ENCODE results near the gene HSFX3.
"Not testable (repeated sequence)": the region's sequence is repeated elsewhere in the genome, so short reads cannot be mapped to it uniquely, and the experiment has no call there.

HSFX3 gene

DNA sequence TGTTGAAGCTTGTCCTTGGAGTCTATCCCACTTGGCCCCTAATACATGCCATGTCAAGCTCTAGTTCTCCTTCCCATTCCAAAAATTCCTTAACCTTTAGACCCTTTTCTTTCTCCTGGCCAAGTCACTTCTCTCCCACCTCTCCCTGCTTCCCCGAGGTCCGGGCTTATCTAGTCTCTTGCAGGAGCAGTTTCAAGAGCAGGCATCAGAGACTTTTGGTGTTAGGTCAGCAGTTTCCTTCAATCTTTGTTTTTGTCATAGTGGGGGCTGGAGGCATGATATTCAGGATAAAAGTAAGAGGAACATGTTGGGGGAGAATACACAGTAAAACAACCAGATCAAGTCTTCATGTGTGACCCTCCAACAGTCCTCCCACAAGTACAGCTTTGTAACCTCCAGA lies 33.1 kb downstream of the HSFX3 start:
- DNase-seq = no peak

DNA sequence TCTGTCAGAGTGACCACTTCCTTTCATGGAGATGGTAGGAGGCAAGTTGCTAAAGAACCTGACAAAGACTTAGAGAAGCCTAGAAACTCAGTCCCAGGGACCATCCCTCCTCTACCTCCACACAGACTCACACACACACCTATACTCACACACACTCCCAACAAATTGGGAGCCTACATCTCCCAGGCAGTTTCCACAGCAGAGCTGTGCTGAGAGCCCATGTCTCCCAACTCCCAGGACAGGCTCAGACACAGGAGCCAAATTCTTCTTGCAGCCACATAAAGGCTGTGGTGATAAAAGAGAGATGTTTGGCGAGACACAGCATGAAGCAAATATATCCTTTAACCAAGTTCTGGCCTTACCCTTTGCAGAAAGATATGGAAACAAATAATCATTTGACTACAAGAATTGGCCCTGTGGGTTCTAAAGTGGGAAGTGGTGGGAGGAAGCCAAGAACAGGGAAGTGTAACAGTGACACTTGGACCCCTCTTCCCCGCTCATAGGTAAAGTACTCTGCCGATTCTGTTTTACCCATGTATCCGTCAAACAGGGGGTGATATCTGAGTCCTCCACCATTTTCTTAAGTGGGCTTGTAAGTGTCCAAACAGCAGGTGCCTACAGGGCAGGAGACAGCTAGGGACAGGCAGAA lies 33.6 kb downstream of the HSFX3 start:
- DNase-seq = no peak

DNA sequence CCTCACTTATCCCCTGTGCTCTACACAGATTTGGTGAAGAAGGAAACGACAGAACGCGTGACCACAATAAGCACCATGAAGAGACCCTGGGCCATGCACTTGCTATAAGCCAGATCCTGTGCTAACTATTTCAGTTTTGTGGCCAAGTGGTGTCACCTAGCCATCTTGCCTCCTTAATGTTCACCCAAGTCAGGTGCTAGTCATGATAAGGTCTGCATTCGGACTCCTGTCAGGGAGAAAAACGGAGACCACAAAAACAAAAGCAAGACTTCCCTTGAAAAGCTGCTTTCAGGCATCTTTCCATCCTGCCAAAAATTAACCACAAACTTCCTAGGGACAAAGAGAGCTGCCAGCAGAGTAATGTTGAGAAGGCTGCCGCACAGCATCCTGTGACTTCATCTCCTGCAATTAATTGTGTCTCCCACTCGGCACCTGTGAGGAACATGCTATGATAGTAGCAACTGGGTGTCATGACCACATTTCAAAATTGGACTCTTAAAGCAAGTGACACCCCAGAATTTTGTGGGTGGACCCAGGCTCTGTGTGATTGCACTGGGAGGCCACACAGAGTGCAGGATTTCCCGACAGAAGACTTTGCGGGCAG lies 35.8 kb downstream of the HSFX3 start:
- DNase-seq = no peak

DNA sequence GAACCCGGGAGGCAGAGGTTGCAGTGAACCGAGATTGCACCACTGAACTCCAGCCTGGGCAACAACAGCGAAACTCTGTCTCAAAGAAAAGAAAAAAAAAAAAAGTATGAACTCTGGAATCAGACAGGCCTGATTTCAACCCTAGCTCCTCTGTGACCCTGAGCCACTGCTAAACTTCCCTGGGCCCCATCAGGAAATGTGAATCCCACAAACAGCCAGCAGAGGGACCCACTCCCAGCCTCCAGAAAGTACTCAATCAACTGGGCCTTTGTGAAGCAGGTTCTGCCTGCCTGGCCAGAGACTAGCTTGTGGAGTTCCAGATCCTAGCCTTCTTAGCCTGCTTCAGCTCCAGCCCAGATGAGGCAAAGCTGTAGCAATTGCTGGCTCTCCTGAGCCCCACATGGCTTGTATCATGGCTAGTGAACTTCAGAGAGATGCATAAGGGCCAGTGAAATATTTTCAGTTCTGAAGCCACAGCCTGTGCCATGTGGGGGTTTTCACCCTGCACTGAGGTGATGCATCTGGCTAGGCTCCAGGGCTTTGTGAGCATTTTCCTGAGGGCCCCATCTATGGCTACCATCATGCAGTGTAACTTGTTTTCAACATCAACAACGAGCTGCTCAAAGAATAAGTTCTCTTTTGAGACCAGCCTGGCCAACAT lies 37.4 kb downstream of the HSFX3 start:
- DNase-seq = peak; percentile 39

DNA sequence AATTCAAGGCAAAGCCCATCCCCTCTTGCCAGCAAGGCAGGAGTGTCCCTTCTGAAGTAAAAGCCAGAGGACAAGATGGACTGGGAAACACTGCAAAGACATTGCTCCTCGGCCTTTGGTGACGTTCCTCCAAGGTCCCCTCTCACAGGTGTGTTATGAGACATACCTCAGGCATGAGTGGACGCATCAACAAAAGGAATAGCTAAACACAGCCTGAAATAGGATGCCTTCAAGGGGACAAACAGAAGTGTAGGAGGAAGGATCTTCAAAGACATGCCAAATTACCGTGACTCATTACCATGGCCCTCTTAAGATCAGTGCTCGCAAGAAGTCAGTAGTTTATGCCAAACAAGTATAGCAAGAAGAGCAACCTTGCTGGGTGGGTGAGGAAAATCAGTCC lies 38.6 kb downstream of the HSFX3 start:
- DNase-seq = no peak

DNA sequence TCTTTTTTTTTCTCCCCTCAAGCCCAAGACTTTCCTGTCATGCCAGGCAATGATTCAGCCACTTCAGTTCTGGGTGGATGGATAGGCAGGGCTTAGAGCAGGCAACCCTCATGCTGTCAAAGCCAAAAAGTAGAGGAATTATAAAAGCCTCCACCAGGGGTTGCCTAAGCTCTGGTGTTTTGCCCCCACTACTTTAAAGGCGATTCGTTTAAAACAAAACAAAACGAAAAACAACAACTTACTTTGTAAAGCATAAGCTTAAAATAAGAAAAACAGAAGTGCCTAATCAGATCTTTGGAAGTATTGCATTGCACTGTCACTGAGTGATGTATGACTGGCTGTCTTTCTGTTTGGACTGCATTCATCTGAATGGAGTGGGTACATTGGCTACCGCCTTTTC lies 39.3 kb downstream of the HSFX3 start:
- no peak for DNase-seq

DNA sequence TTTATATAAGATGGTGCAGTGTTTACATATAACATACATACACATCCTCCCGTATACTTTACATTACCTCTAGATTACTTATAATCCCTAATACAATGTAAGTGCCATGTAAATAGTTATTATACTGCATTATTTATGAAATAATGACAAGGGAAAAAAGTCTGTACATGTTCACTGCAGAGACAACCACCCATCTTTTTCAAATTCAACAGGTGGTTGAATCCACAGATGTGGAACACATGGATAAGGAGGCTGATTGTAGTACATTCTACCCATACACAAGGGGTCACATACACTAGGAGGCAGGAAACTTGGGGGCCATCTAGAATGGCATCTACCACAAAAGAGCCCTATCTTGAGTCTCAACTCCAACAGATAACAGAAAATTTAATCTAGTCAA lies 41.3 kb downstream of the HSFX3 start:
- DNase-seq = no peak

DNA sequence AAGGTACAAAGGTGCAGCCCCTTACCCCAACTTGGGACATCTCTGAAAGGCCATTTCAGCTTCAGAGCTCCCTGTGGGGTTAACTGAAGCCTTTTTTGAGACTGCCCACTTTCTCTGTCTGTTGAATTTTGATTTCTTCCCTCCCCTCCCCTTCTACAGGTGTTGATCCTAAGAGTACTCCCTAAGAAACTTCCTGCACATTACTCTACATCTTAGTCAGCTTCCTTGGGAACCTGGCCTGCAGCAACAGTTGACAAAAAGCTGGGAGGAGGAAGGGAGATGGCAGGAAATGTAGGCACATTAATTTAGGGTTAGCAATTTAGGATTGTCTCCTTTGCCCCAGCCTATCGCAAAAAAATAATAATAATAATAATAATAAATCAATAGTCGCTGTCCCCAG lies 43.4 kb downstream of the HSFX3 start:
- no peak for DNase-seq

DNA sequence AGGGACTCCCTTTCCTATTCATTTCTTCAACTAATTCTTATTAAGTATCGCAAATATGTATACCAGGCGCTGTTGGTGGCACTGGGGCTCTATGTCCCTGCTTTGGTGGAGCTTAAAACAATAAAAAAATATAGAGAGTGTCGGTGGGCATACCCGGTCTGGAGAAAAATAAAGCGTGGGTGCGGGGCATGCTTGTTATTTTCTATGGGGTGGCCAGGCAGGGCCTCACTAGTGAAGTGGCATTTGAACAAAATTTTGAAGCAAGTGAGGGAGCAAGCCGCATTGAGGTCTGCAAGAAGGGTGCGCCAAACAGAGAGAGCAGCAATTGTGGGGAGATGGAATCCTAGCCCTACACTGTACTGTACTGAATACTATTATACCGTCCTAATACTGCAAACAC lies 44.1 kb downstream of the HSFX3 start:
- DNase-seq = no peak

DNA sequence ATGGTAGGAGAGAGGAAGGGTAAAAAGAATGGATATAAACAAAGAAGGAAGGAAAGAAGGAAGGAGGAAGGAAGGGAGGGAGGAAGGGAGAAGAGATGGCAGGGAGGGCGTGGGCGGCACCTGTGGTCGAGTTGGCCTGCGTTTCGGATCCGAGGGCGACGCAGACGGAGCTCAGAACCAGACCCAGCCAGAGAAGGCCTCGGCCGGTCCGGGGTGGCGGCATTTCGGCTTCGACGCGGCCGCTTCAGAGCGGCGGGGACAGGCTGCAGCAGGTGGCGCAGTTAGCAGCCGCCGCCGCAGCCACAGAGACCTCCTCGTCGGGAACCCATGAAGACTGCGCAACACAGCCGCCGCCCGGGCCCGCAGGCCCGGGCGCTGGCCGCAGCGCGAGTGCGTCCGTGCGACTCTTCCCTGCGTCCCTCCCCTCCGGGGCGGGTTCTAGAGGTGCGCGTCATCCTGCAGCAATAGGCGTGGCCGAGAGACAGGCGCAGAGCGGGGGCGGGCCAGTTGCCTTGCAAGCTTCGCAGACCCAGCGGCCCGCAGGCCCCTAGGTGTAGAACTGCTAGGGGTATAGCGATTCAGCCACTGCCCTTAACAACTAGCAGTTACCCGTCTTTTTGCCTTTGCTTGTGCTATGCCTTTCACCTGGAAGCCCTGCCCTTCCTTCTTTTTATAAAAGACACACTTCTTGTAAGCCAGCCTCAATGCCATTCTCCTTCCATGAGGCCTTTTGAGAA lies 44.6 kb downstream of the HSFX3 start, which contains the start of gene IDS:
Gene IDS (minus strand): TSS at position 392 of the 737 bp plus-strand sequence. CDS start 169 bp downstream, at position 223.
- peak; percentile 93 for DNase-seq

DNA sequence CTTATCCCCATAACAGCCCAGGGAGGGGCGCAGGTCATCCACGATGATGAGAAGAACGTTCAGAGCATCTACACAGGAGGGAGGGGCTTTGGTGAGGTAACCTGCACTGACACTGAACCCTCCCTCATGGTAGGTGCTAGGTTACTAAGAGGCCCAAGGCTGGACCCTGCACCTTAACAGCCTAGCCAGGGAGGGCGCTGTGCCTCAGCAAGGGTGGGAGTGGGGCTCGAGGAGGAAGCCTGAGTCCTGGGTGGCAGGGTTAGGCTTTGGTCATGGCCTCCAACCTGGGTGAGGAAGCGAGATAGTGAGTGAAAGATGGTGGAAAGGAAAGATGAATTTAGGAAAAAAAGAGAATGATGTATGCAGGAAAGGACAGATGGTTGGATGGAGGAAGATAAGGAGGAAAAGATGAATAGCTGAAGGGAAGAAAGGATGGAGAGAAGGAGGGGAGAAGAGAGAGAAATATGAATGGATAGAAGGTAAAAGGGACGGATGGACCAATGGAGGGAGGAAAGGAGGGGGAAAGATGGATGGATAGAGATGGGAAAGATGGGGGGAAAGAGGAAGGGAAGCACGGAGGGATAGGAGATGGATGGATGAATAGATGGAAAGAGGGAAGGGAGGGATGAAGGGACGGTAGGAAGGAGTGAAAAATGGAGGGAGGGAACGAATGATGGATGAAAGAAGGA lies 45.4 kb downstream of the HSFX3 start:
- peak; percentile 36 for DNase-seq

DNA sequence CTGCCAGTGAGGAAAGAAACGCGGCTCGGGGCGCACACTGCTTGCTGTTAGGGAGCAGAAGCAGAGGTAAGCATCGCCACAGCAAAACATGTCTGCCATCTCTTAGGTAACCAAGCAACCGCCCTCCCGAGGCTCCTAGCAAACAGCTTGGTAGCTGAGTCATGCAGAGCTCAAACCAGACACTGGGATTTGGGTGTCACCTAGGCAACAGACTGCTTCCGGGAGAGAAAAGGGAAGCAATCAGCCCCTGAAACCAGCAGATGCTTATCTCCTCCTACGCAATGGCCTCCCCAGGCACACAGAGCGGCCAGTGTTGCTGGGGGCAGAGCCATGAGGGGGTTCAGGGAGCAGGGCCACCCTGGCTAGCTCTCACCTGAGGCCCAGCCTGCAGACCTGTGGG lies 46.3 kb downstream of the HSFX3 start:
- DNase-seq = not testable (repeated sequence)

DNA sequence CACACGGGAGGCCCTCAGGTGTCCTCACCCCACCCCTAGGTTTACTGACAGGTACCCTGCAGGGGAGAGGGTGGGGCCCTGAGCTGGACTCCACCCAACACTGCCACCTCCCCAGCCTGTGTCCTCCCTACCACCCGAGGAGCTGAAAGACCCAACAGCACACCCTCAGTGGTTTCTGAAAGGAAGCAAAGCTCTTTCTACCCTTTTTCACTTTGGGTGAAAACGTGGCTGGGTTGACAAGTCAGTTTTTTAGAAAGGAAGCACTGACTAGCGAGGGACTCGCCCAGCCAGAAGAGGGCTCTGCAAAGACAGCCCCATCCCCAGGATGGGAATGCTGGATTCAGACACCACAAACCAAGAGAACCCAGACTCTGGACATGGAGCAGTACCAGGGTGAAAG lies 46.8 kb downstream of the HSFX3 start:
- not testable (repeated sequence) for DNase-seq

DNA sequence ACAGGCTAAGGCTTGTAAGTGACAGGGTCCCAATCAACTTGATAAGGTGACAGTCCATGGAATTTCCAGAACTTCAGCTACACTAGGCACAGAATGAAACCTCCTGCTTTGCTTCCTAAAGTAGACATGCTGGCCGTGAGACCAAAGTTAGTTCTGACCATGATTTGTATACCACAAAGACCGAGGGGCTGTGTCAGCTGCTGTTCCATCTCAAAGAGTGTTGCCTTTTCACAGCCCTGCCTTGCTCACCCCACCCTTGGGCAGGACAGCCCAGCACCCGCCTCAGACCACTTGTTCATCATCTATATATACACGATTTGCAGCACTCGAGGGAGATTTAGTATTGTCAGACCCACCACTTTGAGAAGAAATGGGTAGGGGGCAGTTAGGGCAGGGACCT lies 50.0 kb downstream of the HSFX3 start:
- DNase-seq = no peak

DNA sequence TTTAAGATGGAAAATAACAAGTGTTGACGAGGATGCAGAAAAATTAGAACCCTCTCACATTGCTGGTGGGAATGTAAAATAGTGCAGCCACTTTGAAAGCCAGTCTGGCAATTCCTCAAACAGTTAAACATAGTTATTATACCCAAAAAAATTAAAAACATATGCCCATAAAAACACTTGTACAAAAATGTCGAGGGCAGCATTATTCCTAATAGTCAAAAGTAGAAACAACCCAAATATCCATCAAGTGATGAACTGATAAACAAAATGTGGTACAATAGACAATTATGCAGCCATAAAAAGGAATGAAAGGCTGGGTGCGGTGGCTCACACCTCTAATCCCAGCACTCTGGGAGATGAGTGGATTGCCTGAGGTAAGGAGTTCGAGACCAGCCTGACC lies 51.0 kb downstream of the HSFX3 start:
- DNase-seq = no peak

Data from NCI-H1105 treated with DMSO at 0.1 percent for 48 hours (cell line).